WTC11 (cell line): ENCODE measurements around the gene ZFP36L2. TPM values are rescaled to one million over a fixed set of nuclear protein-coding genes. Genes with fewer than 3 reads are reported as not detected.

Experiments
- ATAC-seq: fragments of 200-7000 bp; cut with Tn5 transposase; 2 replicates; pipeline ENCODE4 v1.10.0; 2021; ENCODE audit warnings: mild to moderate bottlenecking, moderate library complexity
- CTCF ChIA-PET: fragments of 300-600 bp; sonication (Branson Sonifier 250); formaldehyde crosslinking; loops from one replicate; lab custom pipeline; 2021; ENCODE audit warnings: antibody characterized with exemption; lab: Charles Lee
- POLR2A ChIA-PET: fragments of 350-600 bp; sonication (Branson Sonifier 250); formaldehyde crosslinking; loops from one replicate; lab custom pipeline; 2021; ENCODE audit warnings: antibody characterized with exemption; lab: Charles Lee
- DNase-seq: peaks from one replicate; pipeline ENCODE4 v3.0.0; 2021; ENCODE audit warnings: low spot score
- H3K27ac Mint-ChIP-seq: 2 replicates; pipeline ENCODE4 v1.8.0; 2021; ENCODE audit warnings: mixed read lengths
- H3K27me3 Mint-ChIP-seq: 2 replicates; pipeline ENCODE4 v1.8.0; 2021; ENCODE audit warnings: low read depth, mild to moderate bottlenecking, moderate library complexity, mixed read lengths
- H3K36me3 Mint-ChIP-seq: 2 replicates; pipeline ENCODE4 v1.8.0; 2021; ENCODE audit warnings: mixed read lengths
- H3K4me1 Mint-ChIP-seq: 2 replicates; pipeline ENCODE4 v1.8.0; 2022; ENCODE audit warnings: mixed read lengths
- H3K4me3 Mint-ChIP-seq: 2 replicates; pipeline ENCODE4 v1.8.0; 2021; ENCODE audit warnings: mild to moderate bottlenecking, moderate library complexity, mixed read lengths
- H3K9me3 Mint-ChIP-seq: 2 replicates; pipeline ENCODE4 v1.8.0; 2021; ENCODE audit warnings: mixed read lengths
- ATF1 ChIP-seq: sonication (generic); formaldehyde crosslinking; IDR thresholded peaks from 2 replicates; pipeline ENCODE4 v1.8.1; 2023; ENCODE audit warnings: mild to moderate bottlenecking, moderate library complexity, missing genetic modification reagents
- ATF2 ChIP-seq: sonication (generic); formaldehyde crosslinking; IDR thresholded peaks from 2 replicates; pipeline ENCODE4 v1.8.1; 2022; ENCODE audit warnings: low read depth, missing genetic modification reagents, borderline replicate concordance
- CREM ChIP-seq: sonication (generic); formaldehyde crosslinking; IDR thresholded peaks from 2 replicates; pipeline ENCODE4 v1.8.1; 2022; ENCODE audit warnings: mild to moderate bottlenecking, missing genetic modification reagents, moderate library complexity
- ERG ChIP-seq: fragments of 250-450 bp; sonication (Bioruptor Pico); IDR thresholded peaks from 2 replicates; pipeline ENCODE4 v1.8.0; 2021; ENCODE audit warnings: mild to moderate bottlenecking
- GABPB1 ChIP-seq: sonication (generic); formaldehyde crosslinking; IDR thresholded peaks from 2 replicates; pipeline ENCODE4 v1.8.1; 2023; ENCODE audit warnings: mild to moderate bottlenecking, missing genetic modification reagents
- GRHL2 ChIP-seq: fragments of 250-450 bp; sonication (Bioruptor Pico); IDR thresholded peaks from 2 replicates; pipeline ENCODE4 v1.8.0; 2022; ENCODE audit warnings: mild to moderate bottlenecking, moderate library complexity; ENCODE audit not compliant: insufficient replicate concordance, severe bottlenecking
- IRF2 ChIP-seq: sonication (generic); formaldehyde crosslinking; IDR thresholded peaks from 2 replicates; pipeline ENCODE4 v1.8.0; 2022; ENCODE audit warnings: low read depth, missing genetic modification reagents, borderline replicate concordance
- JAZF1 ChIP-seq: fragments of 250-450 bp; sonication (Bioruptor Pico); IDR thresholded peaks from 2 replicates; pipeline ENCODE4 v1.9.0; 2021; ENCODE audit warnings: moderate library complexity, mild to moderate bottlenecking, inconsistent platforms
- PREB ChIP-seq: sonication (generic); formaldehyde crosslinking; IDR thresholded peaks from 2 replicates; pipeline ENCODE4 v1.8.1; 2022; ENCODE audit warnings: mild to moderate bottlenecking, missing genetic modification reagents, moderate library complexity, borderline replicate concordance
- SMAD4 ChIP-seq: sonication (generic); formaldehyde crosslinking; IDR thresholded peaks from 2 replicates; pipeline ENCODE4 v1.8.0; 2022; ENCODE audit warnings: mild to moderate bottlenecking, missing genetic modification reagents
- SP1 ChIP-seq: sonication (generic); formaldehyde crosslinking; conservative IDR thresholded peaks from 2 replicates; pipeline ENCODE4 v1.8.1; 2022; ENCODE audit warnings: missing genetic modification reagents
- TCF7 ChIP-seq: sonication (generic); formaldehyde crosslinking; IDR thresholded peaks from 2 replicates; pipeline ENCODE4 v1.8.0; 2022; ENCODE audit warnings: mild to moderate bottlenecking, low read depth, missing genetic modification reagents, moderate library complexity
- ZMAT4 ChIP-seq: fragments of 250-450 bp; sonication (Bioruptor Pico); IDR thresholded peaks from 2 replicates; pipeline ENCODE4 v1.9.0; 2021; ENCODE audit warnings: mild to moderate bottlenecking
- ZNF219 ChIP-seq: sonication (generic); formaldehyde crosslinking; IDR thresholded peaks from 2 replicates; pipeline ENCODE4 v1.8.0; 2023; ENCODE audit warnings: missing genetic modification reagents, mild to moderate bottlenecking, borderline replicate concordance
- ZNF317 ChIP-seq: sonication (generic); formaldehyde crosslinking; IDR thresholded peaks from 2 replicates; pipeline ENCODE4 v1.8.1; 2023; ENCODE audit warnings: low read depth, mild to moderate bottlenecking, moderate library complexity, missing genetic modification reagents, borderline replicate concordance
- ZNF416 ChIP-seq: fragments of 250-450 bp; sonication (Bioruptor Pico); IDR thresholded peaks from 2 replicates; pipeline ENCODE4 v1.9.0; 2021; ENCODE audit warnings: mild to moderate bottlenecking, inconsistent platforms
- ZNF423 ChIP-seq: fragments of 250-450 bp; sonication (Bioruptor Pico); IDR thresholded peaks from 2 replicates; pipeline ENCODE4 v2.1.2; 2022; ENCODE audit warnings: mild to moderate bottlenecking, moderate library complexity
- ZSCAN18 ChIP-seq: fragments of 250-450 bp; sonication (Bioruptor Pico); IDR thresholded peaks from 2 replicates; pipeline ENCODE4 v2.1.2; 2022; ENCODE audit warnings: mild to moderate bottlenecking, moderate library complexity
- total RNA-seq: library from RNA; stranded (reverse); gene quantifications from 3 replicates; pipeline ENCODE4 v1.2.3, GENCODE V29; 2021

Gene ZFP36L2
- total RNA-seq, 1 experiment from 2014 or later: 50.4 TPM

- no peaks in the 10 kb centered on the region for H3K27me3 Mint-ChIP-seq
- DNase-seq: peak; percentile 49
- peaks cover 58% of the 10 kb centered on the region for H3K4me1 Mint-ChIP-seq
- POLR2A ChIA-PET: no interaction called here
- no peak overlapping the region for H3K27ac Mint-ChIP-seq
- no peak for TF ChIP-seq IRF2 (CRISPR knock-in tag)
- TF ChIP-seq ZNF416 (CRISPR knock-in tag): no peak
- TF ChIP-seq ATF2 (CRISPR knock-in tag): no peak
- no peak for TF ChIP-seq CREM (CRISPR knock-in tag)
- no peak for TF ChIP-seq TCF7 (CRISPR knock-in tag)
- TF ChIP-seq ZNF317 (CRISPR knock-in tag): no peak
- TF ChIP-seq GABPB1: no peak
- TF ChIP-seq GRHL2 (CRISPR knock-in tag): no peak
- no peak for TF ChIP-seq SMAD4 (CRISPR knock-in tag)
- no peak for TF ChIP-seq ZMAT4 (CRISPR knock-in tag)
- no peak for TF ChIP-seq ATF1 (CRISPR knock-in tag)
- TF ChIP-seq ZSCAN18 (CRISPR knock-in tag): no peak
- no peak for TF ChIP-seq ERG (CRISPR knock-in tag)
- TF ChIP-seq JAZF1 (CRISPR knock-in tag): no peak
- no peak for TF ChIP-seq PREB (CRISPR knock-in tag)
- CTCF ChIA-PET: interaction anchor here (0.6 to 2.8 kb wide), 10 partner anchors 9 to 207 kb away, joined by 3 to 10 read pairs (median 4); no protein-coding TSS in a partner anchor
- H3K4me3 Mint-ChIP-seq: no peak overlapping the region
- peak; percentile 19 for ATAC-seq
- no peaks in the 10 kb centered on the region for H3K36me3 Mint-ChIP-seq
- no peaks in the 10 kb centered on the region for H3K9me3 Mint-ChIP-seq
Observed at GRCh38 chr2:43214253-43214652, 12.2 kb downstream of the ZFP36L2 start.

GRCh38 chr2:43212931-43213330 lies 13.5 kb downstream of the ZFP36L2 start:
- Mint-ChIP-seq H3K27me3 (no peaks in the 10 kb centered on the region), H3K4me3 (no peak overlapping the region), H3K9me3 (no peaks in the 10 kb centered on the region), H3K4me1 (peaks cover 52% of the 10 kb centered on the region), H3K27ac (peak overlapping the region; percentile 92), H3K36me3 (no peaks in the 10 kb centered on the region)
- DNase-seq (no peak), ATAC-seq (no peak)
- TF ChIP-seq ZNF423 (CRISPR knock-in tag) (no peak), SP1 (CRISPR knock-in tag) (no peak), ZNF219 (no peak)
- ChIA-PET POLR2A (no interaction called here), CTCF (interaction anchor here (1.0 to 2.1 kb wide), 3 partner anchors 15 to 43 kb away, joined by 3 to 10 read pairs (median 9); no protein-coding TSS in a partner anchor)
